ENCODE results near the gene PITPNC1.

The PITPNC1 gene

DNA sequence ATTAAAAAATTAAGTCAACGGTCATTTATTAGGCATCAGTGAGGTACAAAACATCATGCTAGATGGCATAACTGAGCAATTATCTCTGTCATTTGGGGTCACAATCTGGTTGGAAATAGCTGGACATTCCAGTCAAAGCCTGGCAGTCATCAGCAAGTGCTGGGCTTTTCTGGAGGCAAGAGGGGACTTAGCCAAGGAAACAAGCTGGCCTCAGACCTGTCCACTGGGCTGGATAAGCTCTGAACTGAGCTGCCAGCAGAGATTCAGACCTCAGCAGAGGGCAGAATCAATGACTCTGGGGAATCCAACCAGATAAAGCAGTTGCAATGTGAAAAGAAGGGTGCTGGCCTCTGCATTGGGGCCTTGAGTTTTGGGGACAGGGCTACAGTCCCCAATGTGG lies 178.8 kb downstream of the PITPNC1 start:
- TF ChIP-seq CTCF (IDR thresholded peaks at IDR 0.05; ENCODE audit: low read depth, low read length), result no peak
- no peak overlapping the region for H3K4me3 ChIP-seq (replicated peaks in 1 of 2; ENCODE audit: low read depth in 2 of 2, low read length in 2 of 2)
- no peak for DNase-seq (ENCODE audit: low read depth in 2 of 2)

- no peak for TF ChIP-seq CTCF (IDR thresholded peaks at IDR 0.05; ENCODE audit: low read depth, low read length)
- H3K4me3 ChIP-seq (replicated peaks in 1 of 2; ENCODE audit: low read depth in 2 of 2, low read length in 2 of 2), result no peak overlapping the region
- DNase-seq (ENCODE audit: low read depth in 2 of 2), result no peak
These were observed 180.2 kb downstream of the PITPNC1 start for GRCh38 chr17:67557052-67557845.

DNA sequence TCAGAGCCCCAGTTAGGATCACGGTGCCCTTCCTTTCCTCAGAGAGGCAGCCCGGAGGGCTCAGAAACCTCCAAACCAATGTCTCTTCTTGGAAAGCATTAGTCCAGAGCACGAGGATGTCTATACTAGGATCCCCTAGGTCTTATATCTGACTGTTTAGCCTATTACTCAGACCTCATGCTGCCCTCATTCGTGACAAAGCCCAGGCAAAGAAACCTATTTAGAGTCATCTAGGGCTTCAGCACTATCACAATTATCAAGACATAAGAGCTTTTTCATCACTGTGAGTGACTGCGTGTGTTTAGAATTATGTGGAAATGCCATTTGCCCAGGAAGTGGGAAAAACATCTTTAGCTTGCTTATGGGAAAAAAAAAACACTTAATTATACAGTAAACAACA lies 180.8 kb downstream of the PITPNC1 start:
- TF ChIP-seq CTCF (IDR thresholded peaks at IDR 0.05; ENCODE audit: low read depth, low read length), result no peak
- H3K4me3 ChIP-seq (replicated peaks in 1 of 2; ENCODE audit: low read depth in 2 of 2, low read length in 2 of 2), result no peak overlapping the region
- peak in 1 of 2 donors; percentile 60 for DNase-seq (ENCODE audit: low read depth in 2 of 2)

GRCh38 chr17:67558740-67559380 lies 181.8 kb downstream of the PITPNC1 start:
- H3K4me3 ChIP-seq (replicated peaks in 1 of 2; ENCODE audit: low read depth in 2 of 2, low read length in 2 of 2), result no peak overlapping the region
- DNase-seq (ENCODE audit: low read depth in 2 of 2), result peak; percentile 24 to 68
- TF ChIP-seq CTCF (IDR thresholded peaks at IDR 0.05; ENCODE audit: low read depth, low read length), result no peak

- DNase-seq (ENCODE audit: low read depth in 2 of 2), result peak in 1 of 2 donors; percentile 7
- TF ChIP-seq CTCF (IDR thresholded peaks at IDR 0.05; ENCODE audit: low read depth, low read length), result peak; percentile 40
- no peak overlapping the region for H3K4me3 ChIP-seq (replicated peaks in 1 of 2; ENCODE audit: low read depth in 2 of 2, low read length in 2 of 2)
These were observed 182.4 kb downstream of the PITPNC1 start for GRCh38 chr17:67559381-67559966.

- no peak for DNase-seq (ENCODE audit: low read depth in 2 of 2)
- TF ChIP-seq CTCF (IDR thresholded peaks at IDR 0.05; ENCODE audit: low read depth, low read length), result no peak
- no peak overlapping the region for H3K4me3 ChIP-seq (replicated peaks in 1 of 2; ENCODE audit: low read depth in 2 of 2, low read length in 2 of 2)
These were observed 184.9 kb downstream of the PITPNC1 start for GRCh38 chr17:67562005-67562404.

Data from cardiac fibroblast (primary cell).